GM12878 (cell line): ENCODE data around the gene RGS16. TPM values are rescaled to one million over a fixed set of nuclear protein-coding genes. Genes with fewer than 3 reads are reported as not detected.

Experiments
- ATAC-seq: fragments of 200-7000 bp; cut with Tn5 transposase; 3 replicates; pipeline ENCODE4 v1.9.1; 2020; ENCODE audit warnings: mild to moderate bottlenecking, moderate library complexity
- BruUV-seq: library from RNA; stranded (reverse); fragments of 400-500 nt; replicated peaks from 2 replicates; lab custom pipeline; 2021; lab: Mats Ljungman, UMichigan
- CTCF ChIA-PET: fragments of 300-600 bp; sonication (Branson Sonifier 250); formaldehyde crosslinking; extraction: SDS; loops from one replicate; lab custom pipeline; 2021; ENCODE audit warnings: inconsistent platforms; lab: Yijun Ruan, JAX
- POLR2A ChIA-PET: fragments of 350-600 bp; formaldehyde crosslinking; extraction: SDS; loops from one replicate; lab custom pipeline; 2021; ENCODE audit warnings: inconsistent platforms; lab: Charles Lee
- RAD21 ChIA-PET: fragments of 300-600 bp; sonication (Branson Sonifier 250); formaldehyde crosslinking; loops from one replicate; lab custom pipeline; 2023; ENCODE audit warnings: antibody characterized with exemption; ENCODE audit not compliant: unreplicated experiment; lab: Charles Lee
- SMC1A ChIA-PET: fragments of 300-600 bp; sonication (Branson Sonifier 250); formaldehyde crosslinking; loops from one replicate; lab custom pipeline; 2023; ENCODE audit not compliant: unreplicated experiment, uncharacterized antibody; lab: Charles Lee
- DNase-seq: peaks from one replicate; pipeline ENCODE4 v3.0.0-alpha.2; 2011; ENCODE audit warnings: low read depth, low spot score
- FAIRE-seq: peaks from 3 replicates; lab custom pipeline; 2011; peaks lifted over from hg19 to GRCh38; lab: Jason Lieb, UNC
- H2AFZ ChIP-seq: 2 replicates; pipeline ENCODE4 v1.6.0; 2011; ENCODE audit warnings: low read depth, low read length, control low read depth; ENCODE audit not compliant: control insufficient read depth
- H3K27ac ChIP-seq: 2 replicates; pipeline ENCODE4 v1.5.1; 2011; ENCODE audit warnings: control low read depth; ENCODE audit not compliant: control insufficient read depth, insufficient read depth
- H3K27me3 ChIP-seq, 2 experiments: replicated peaks in 1 of 2; 2 replicates each; pipeline versions ENCODE4 v1.6.0 to v1.6.1; 2011; ENCODE audit warnings: low read length in 1 of 2; ENCODE audit not compliant: control insufficient read depth in 2 of 2, insufficient read depth in 2 of 2
- H3K36me3 ChIP-seq, 2 experiments: 2 replicates each; pipeline ENCODE4 v1.5.1; 2011; ENCODE audit warnings: low read length in 1 of 2; ENCODE audit not compliant: control insufficient read depth in 2 of 2, insufficient read depth in 2 of 2
- H3K4me1 ChIP-seq: 2 replicates; pipeline ENCODE4 v1.6.1; 2011; ENCODE audit warnings: mild to moderate bottlenecking, low read length, moderate library complexity, mixed read lengths; ENCODE audit not compliant: control insufficient read depth, insufficient read depth
- H3K4me2 ChIP-seq: 2 replicates; pipeline ENCODE4 v1.6.0; 2011; ENCODE audit warnings: control low read depth; ENCODE audit not compliant: control insufficient read depth, insufficient read depth
- H3K4me3 ChIP-seq: fragments of 200-600 bp; sonication (generic); 2 replicates; pipeline ENCODE4 v1.5.1; 2016
- H3K79me2 ChIP-seq: 2 replicates; pipeline ENCODE4 v1.6.0; 2011; ENCODE audit warnings: low read length; ENCODE audit not compliant: control insufficient read depth, insufficient read depth
- H3K9ac ChIP-seq: 2 replicates; pipeline ENCODE4 v1.8.0; 2011; ENCODE audit warnings: low read length, control low read depth, mixed read lengths; ENCODE audit not compliant: control insufficient read depth, insufficient read depth
- H3K9me3 ChIP-seq: replicated peaks from 3 replicates; pipeline ENCODE4 v1.5.1; 2011; ENCODE audit warnings: mild to moderate bottlenecking, low read length; ENCODE audit not compliant: control insufficient read depth, insufficient read depth
- H4K20me1 ChIP-seq: 2 replicates; pipeline ENCODE4 v1.6.0; 2011; ENCODE audit not compliant: control insufficient read depth, insufficient read depth
- HCFC1 ChIP-seq: fragments of 150-350 bp; IDR thresholded peaks from 2 replicates; pipeline ENCODE4 v1.6.1; 2014; ENCODE audit warnings: low read length
- HDAC2 ChIP-seq: fragments of 200-600 bp; sonication (generic); IDR thresholded peaks from 2 replicates; pipeline ENCODE4 v1.6.1; 2017
- POLR2A ChIP-seq: IDR thresholded peaks from 2 replicates; pipeline ENCODE4 v1.6.1; 2011; ENCODE audit warnings: low read depth, mild to moderate bottlenecking, low read length
- POLR2AphosphoS5 ChIP-seq: IDR thresholded peaks from 2 replicates; pipeline ENCODE4 v1.6.1; 2011; ENCODE audit warnings: mild to moderate bottlenecking, low read length, inconsistent platforms
- SP1 ChIP-seq: IDR thresholded peaks from one replicate; pipeline ENCODE4 v1.6.1; 2011; ENCODE audit warnings: low read depth, low read length
- ZSCAN29 ChIP-seq: fragments of 450-650 bp; IDR thresholded peaks from 2 replicates; pipeline ENCODE4 v1.6.1; 2017; ENCODE audit warnings: mild to moderate bottlenecking, moderate library complexity
- ZZZ3 ChIP-seq: IDR thresholded peaks from 2 replicates; pipeline ENCODE4 v1.6.1; 2011; ENCODE audit warnings: low read depth; ENCODE audit not compliant: control insufficient read depth, insufficient read length
- WGBS: methylation state at CpG from one replicate; pipeline ENCODE4 v1.1.6; 2016; ENCODE audit warnings: low lambda C conversion rate; ENCODE audit not compliant: insufficient replicate concordance, insufficient coverage; ENCODE audit errors: missing lambda C conversion rate; 5-methylcytosine and 5-hydroxymethylcytosine counted together
- in situ Hi-C: fragments of 300-500 bp; cut with MboI; formaldehyde crosslinking; loops from 9 replicates; pipeline ENCODE4 v1.14.3; 2018; ENCODE audit warnings: mixed read lengths
- intact Hi-C: fragments of 100-400 bp; cut with micrococcal nuclease; formaldehyde crosslinking; loops from one replicate; pipeline ENCODE4 v1.14.2; 2022; ENCODE audit not compliant: unreplicated experiment
- polyA plus RNA-seq, 11 experiments: library from polyadenylated mRNA; depleted of rRNA in 4 of 11; unstranded in 6 of 11; stranded (reverse) in 5 of 11; fragments of >200 nt; fragmentation: Nextera tagmentation in 4 of 11; fragmentation: Illumina TruSeq in 1 of 11; extraction: Ambion mirVana in 4 of 11; extraction: Trizol in 1 of 11; gene quantifications; 1 replicate in 1 of 11; 2 replicates in 10 of 11; pipeline versions ENCODE4 v1.2.1 to v1.2.3, GENCODE V29; 2011 to 2016; ENCODE audit warnings: inconsistent platforms in 2 of 11, missing spikeins in 2 of 11, low read depth in 1 of 11
- total RNA-seq, 4 experiments: library from RNA; depleted of rRNA in 3 of 4; stranded (reverse); fragments of >200 nt in 3 of 4; fragmentation: Illumina TruSeq in 1 of 4; extraction: Trizol in 1 of 4; gene quantifications; 2 replicates each; pipeline versions ENCODE4 v1.2.1 to v1.2.3, GENCODE V29; 2013 to 2021
- TF ChIP-seq, protein P1 (sequence below), 3 experiments: IDR thresholded peaks in 2 of 3; conservative IDR thresholded peaks in 1 of 3; 2 replicates each; pipeline ENCODE4 v1.5.1; 2011; ENCODE audit warnings: low read depth in 3 of 3, low read length in 3 of 3, mild to moderate bottlenecking in 3 of 3, control low read depth in 2 of 3, moderate library complexity in 2 of 3, inconsistent platforms in 1 of 3, mixed read lengths in 1 of 3; ENCODE audit not compliant: control insufficient read depth in 2 of 3, insufficient read depth in 1 of 3; ENCODE audit errors: extremely low read depth in 1 of 3
- TF ChIP-seq, protein P2 (sequence below): IDR thresholded peaks from 2 replicates; pipeline ENCODE4 v1.6.1; 2012; ENCODE audit warnings: mild to moderate bottlenecking, low read depth, low read length

RGS16 gene
- total and polyA plus RNA-seq, 10 of the 15 experiments (the other 5 are each of a cell fraction or from before 2014, with no cell fraction given) = 16.4 to 58.2 (median 44.6) TPM

GRCh38 chr1:182600036-182600713 is 4.0 kb downstream of the RGS16 start:
- ATAC-seq (no peak), FAIRE-seq (no peak)
- H2AFZ ChIP-seq = no peak overlapping the region

GRCh38 chr1:182599339-182599738 is 4.8 kb downstream of the RGS16 start:
- ChIA-PET RAD21 (interaction anchor here (1.2 to 23.0 kb wide), 6 partner anchors 10 to 191 kb away, joined by 3 to 946 read pairs (median 8); no protein-coding TSS in a partner anchor), CTCF (interaction anchor here (0.6 to 37.4 kb wide), 14 partner anchors 10 to 1793 kb away, joined by 3 to 1888 read pairs (median 6); partner anchors contain the start of genes NPL and RNASEL), SMC1A (interaction anchor here (0.5 to 28.0 kb wide), 7 partner anchors 17 to 208 kb away, joined by 3 to 1145 read pairs (median 3); partner anchors contain the start of gene NPL), POLR2A (interaction anchor here (0.9 to 4.6 kb wide), 3 partner anchors 181 to 185 kb away, joined by 3 to 34 read pairs (median 3); no protein-coding TSS in a partner anchor)
- in situ Hi-C loops (loop anchor here (5.0 to 10.0 kb wide), 2 partner anchors 155 to 188 kb away; partner anchors contain the start of gene NPL), intact Hi-C loops (loop anchor here (5.0 kb wide), 1 partner anchor 512 kb away; no protein-coding TSS in a partner anchor)
- no peak overlapping the region for H3K4me3 ChIP-seq
- ATAC-seq (peak; percentile 7), DNase-seq (no peak), FAIRE-seq (no peak)
- H3K36me3 ChIP-seq = peaks cover 11 to 24% of the 10 kb centered on the region in 2 experiments; a peak in 3 of 4 replicates
- H3K9me3 ChIP-seq = no peaks in the 10 kb centered on the region
- H3K4me2 ChIP-seq = no peak overlapping the region; the same call in 1 of the 2 replicates
- H3K27me3 ChIP-seq = no peaks in the 10 kb centered on the region
- H2AFZ ChIP-seq = no peak overlapping the region
- no peaks in the 10 kb centered on the region; the same call in 1 of the 2 replicates for H4K20me1 ChIP-seq
- H3K4me1 ChIP-seq = peaks cover 7% of the 10 kb centered on the region
- H3K9ac ChIP-seq = no peak overlapping the region
- BruUV-seq = no TSS peak
- WGBS = 67% methylated on average over 6 of the region's 6 CpGs
- no peak overlapping the region for H3K27ac ChIP-seq
- peaks cover 36% of the 10 kb centered on the region for H3K79me2 ChIP-seq
- TF ChIP-seq, protein P1, sequence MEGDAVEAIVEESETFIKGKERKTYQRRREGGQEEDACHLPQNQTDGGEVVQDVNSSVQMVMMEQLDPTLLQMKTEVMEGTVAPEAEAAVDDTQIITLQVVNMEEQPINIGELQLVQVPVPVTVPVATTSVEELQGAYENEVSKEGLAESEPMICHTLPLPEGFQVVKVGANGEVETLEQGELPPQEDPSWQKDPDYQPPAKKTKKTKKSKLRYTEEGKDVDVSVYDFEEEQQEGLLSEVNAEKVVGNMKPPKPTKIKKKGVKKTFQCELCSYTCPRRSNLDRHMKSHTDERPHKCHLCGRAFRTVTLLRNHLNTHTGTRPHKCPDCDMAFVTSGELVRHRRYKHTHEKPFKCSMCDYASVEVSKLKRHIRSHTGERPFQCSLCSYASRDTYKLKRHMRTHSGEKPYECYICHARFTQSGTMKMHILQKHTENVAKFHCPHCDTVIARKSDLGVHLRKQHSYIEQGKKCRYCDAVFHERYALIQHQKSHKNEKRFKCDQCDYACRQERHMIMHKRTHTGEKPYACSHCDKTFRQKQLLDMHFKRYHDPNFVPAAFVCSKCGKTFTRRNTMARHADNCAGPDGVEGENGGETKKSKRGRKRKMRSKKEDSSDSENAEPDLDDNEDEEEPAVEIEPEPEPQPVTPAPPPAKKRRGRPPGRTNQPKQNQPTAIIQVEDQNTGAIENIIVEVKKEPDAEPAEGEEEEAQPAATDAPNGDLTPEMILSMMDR (IDR thresholded peaks at IDR 0.05 in 2 of 3, conservative IDR thresholded peaks at IDR 0.05 in 1 of 3; ENCODE audit: control insufficient read depth in 2 of 3, extremely low read depth in 1 of 3, insufficient read depth in 1 of 3, low read depth in 3 of 3, low read length in 3 of 3) = peak; percentile 32 to 64 (median 46); a peak in 5 of 6 replicates
- TF ChIP-seq ZZZ3 = no peak
- TF ChIP-seq, protein P2, sequence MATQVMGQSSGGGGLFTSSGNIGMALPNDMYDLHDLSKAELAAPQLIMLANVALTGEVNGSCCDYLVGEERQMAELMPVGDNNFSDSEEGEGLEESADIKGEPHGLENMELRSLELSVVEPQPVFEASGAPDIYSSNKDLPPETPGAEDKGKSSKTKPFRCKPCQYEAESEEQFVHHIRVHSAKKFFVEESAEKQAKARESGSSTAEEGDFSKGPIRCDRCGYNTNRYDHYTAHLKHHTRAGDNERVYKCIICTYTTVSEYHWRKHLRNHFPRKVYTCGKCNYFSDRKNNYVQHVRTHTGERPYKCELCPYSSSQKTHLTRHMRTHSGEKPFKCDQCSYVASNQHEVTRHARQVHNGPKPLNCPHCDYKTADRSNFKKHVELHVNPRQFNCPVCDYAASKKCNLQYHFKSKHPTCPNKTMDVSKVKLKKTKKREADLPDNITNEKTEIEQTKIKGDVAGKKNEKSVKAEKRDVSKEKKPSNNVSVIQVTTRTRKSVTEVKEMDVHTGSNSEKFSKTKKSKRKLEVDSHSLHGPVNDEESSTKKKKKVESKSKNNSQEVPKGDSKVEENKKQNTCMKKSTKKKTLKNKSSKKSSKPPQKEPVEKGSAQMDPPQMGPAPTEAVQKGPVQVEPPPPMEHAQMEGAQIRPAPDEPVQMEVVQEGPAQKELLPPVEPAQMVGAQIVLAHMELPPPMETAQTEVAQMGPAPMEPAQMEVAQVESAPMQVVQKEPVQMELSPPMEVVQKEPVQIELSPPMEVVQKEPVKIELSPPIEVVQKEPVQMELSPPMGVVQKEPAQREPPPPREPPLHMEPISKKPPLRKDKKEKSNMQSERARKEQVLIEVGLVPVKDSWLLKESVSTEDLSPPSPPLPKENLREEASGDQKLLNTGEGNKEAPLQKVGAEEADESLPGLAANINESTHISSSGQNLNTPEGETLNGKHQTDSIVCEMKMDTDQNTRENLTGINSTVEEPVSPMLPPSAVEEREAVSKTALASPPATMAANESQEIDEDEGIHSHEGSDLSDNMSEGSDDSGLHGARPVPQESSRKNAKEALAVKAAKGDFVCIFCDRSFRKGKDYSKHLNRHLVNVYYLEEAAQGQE = no peak
- no peak for TF ChIP-seq SP1
- TF ChIP-seq POLR2A = no peak; the same call in 1 of the 2 replicates
- no peak for TF ChIP-seq HDAC2
- no peak for TF ChIP-seq HCFC1

More at GRCh38 chr1:182600036-182600713, 4.0 kb downstream of the RGS16 start:
- ChIA-PET POLR2A (interaction anchor here (0.9 to 4.6 kb wide), 5 partner anchors 82 to 187 kb away, joined by 3 to 34 read pairs (median 4); no protein-coding TSS in a partner anchor), SMC1A (interaction anchor here (0.6 to 28.0 kb wide), 15 partner anchors 9 to 187 kb away, joined by 3 to 1145 read pairs (median 5); partner anchors contain the start of genes NPL and RNASEL), RAD21 (interaction anchor here (1.0 to 23.0 kb wide), 12 partner anchors 12 to 203 kb away, joined by 3 to 946 read pairs (median 8); partner anchors contain the start of gene RNASEL), CTCF (interaction anchor here (0.6 to 37.4 kb wide), 17 partner anchors 11 to 490 kb away, joined by 3 to 1888 read pairs (median 5); partner anchors contain the start of genes NPL and RNASEL)
- Histone ChIP-seq H3K27me3 (no peaks in the 10 kb centered on the region), H3K36me3 (peaks cover 11 to 24% of the 10 kb centered on the region in 2 experiments; a peak in 3 of 4 replicates), H3K9ac (no peak overlapping the region), H3K4me2 (peak overlapping the region; percentile 34; the same call in 1 of the 2 replicates), H3K4me3 (no peak overlapping the region), H4K20me1 (no peaks in the 10 kb centered on the region; the same call in 1 of the 2 replicates), H3K79me2 (peaks cover 37% of the 10 kb centered on the region), H3K9me3 (no peaks in the 10 kb centered on the region), H3K27ac (no peak overlapping the region), H3K4me1 (peaks cover 11% of the 10 kb centered on the region)
- in situ Hi-C loops = no loop called here
- 77% methylated on average over 15 of the region's 17 CpGs for WGBS
- BruUV-seq = no TSS peak
- DNase-seq = no peak
- intact Hi-C loops = loop anchor here (5.0 kb wide), 2 partner anchors 117 to 237 kb away; partner anchors contain the start of gene DHX9
- peak; percentile 37; the same call in 1 of the 2 replicates for TF ChIP-seq POLR2AphosphoS5
- TF ChIP-seq POLR2A = peak; percentile 10
- TF ChIP-seq ZSCAN29 = no peak
